Activated CD8-positive, alpha-beta T cell treated with anti-CD3 and anti-CD28 coated beads for 36 hours (primary cell): ENCODE measurements around the gene ACACB. TPM values are rescaled to one million over a fixed set of nuclear protein-coding genes. Genes with fewer than 3 reads are reported as not detected.

ENCODE experiments used
- ATAC-seq: fragments of 200-7000 bp; cut with Tn5 transposase; one replicate; pipeline ENCODE4 v1.10.0; 2021; ENCODE audit warnings: mild to moderate bottlenecking, moderate library complexity
- CTCF ChIA-PET: fragments of 350-600 bp; sonication (Branson Sonifier 250); formaldehyde crosslinking; loops from one replicate; lab custom pipeline; 2021; ENCODE audit warnings: antibody characterized with exemption; lab: Charles Lee
- POLR2A ChIA-PET: fragments of 350-600 bp; sonication (Branson Sonifier 250); formaldehyde crosslinking; loops from one replicate; lab custom pipeline; 2021; ENCODE audit warnings: antibody characterized with exemption; lab: Charles Lee
- DNase-seq: peaks from one replicate; pipeline ENCODE4 v3.0.0-alpha.2; 2020
- H3K27ac Mint-ChIP-seq: one replicate; pipeline ENCODE4 v1.8.0; 2021; ENCODE audit warnings: mild to moderate bottlenecking, mixed read lengths
- H3K27me3 Mint-ChIP-seq: one replicate; pipeline ENCODE4 v1.8.0; 2021; ENCODE audit warnings: mixed read lengths
- H3K36me3 Mint-ChIP-seq: one replicate; pipeline ENCODE4 v1.8.0; 2021; ENCODE audit warnings: low read depth, mixed read lengths
- H3K4me1 Mint-ChIP-seq: one replicate; pipeline ENCODE4 v1.8.0; 2021; ENCODE audit warnings: low read depth, mixed read lengths
- H3K4me3 Mint-ChIP-seq: one replicate; pipeline ENCODE4 v1.8.0; 2021; ENCODE audit warnings: mild to moderate bottlenecking, moderate library complexity, mixed read lengths
- H3K9me3 Mint-ChIP-seq: one replicate; pipeline ENCODE4 v1.8.0; 2021; ENCODE audit warnings: mixed read lengths
- CTCF ChIP-seq: fragments of 200-600 bp; IDR thresholded peaks from one replicate; pipeline ENCODE4 v1.8.0; 2022; ENCODE audit warnings: antibody characterized with exemption, mild to moderate bottlenecking
- intact Hi-C: fragments of 100-400 bp; cut with micrococcal nuclease; formaldehyde crosslinking; loops from one replicate; pipeline ENCODE4 v1.10.0; 2022
- total RNA-seq, 2 experiments: library from RNA; stranded (reverse); gene quantifications; one replicate each; pipeline ENCODE4 v1.2.3, GENCODE V29; 2021

ACACB gene
- total RNA-seq, 2 experiments from 2014 or later: 8.7 to 11.2 TPM

GRCh38 chr12:109186993-109187653, 70.7 kb downstream of the ACACB start:
- Mint-ChIP-seq H3K27me3 (no peaks in the 10 kb centered on the region), H3K36me3 (peaks cover 6% of the 10 kb centered on the region), H3K27ac (no peak overlapping the region), H3K9me3 (no peaks in the 10 kb centered on the region), H3K4me1 (no peaks in the 10 kb centered on the region), H3K4me3 (no peak overlapping the region)
- DNase-seq (no peak), ATAC-seq (no peak)
- TF ChIP-seq CTCF: no peak
- intact Hi-C loops: no loop called here
- ChIA-PET CTCF (interaction anchor here (1.0 kb wide), 1 partner anchor 28 kb away, joined by 3 read pairs; no protein-coding TSS in a partner anchor), POLR2A (no interaction called here)

- Mint-ChIP-seq H3K27ac (no peak overlapping the region), H3K4me1 (no peaks in the 10 kb centered on the region), H3K36me3 (peaks cover 5% of the 10 kb centered on the region), H3K9me3 (no peaks in the 10 kb centered on the region), H3K4me3 (no peak overlapping the region), H3K27me3 (no peaks in the 10 kb centered on the region)
- ATAC-seq (no peak), DNase-seq (no peak)
- intact Hi-C loops: no loop called here
- no peak for TF ChIP-seq CTCF
- CTCF ChIA-PET: interaction anchor here (1.0 kb wide), 1 partner anchor 27 kb away, joined by 3 read pairs; no protein-coding TSS in a partner anchor
- POLR2A ChIA-PET: no interaction called here
Observed at GRCh38 chr12:109188108-109188712, 71.8 kb downstream of the ACACB start.

- H3K27ac Mint-ChIP-seq: no peak overlapping the region
- DNase-seq (no peak), ATAC-seq (no peak)
- POLR2A ChIA-PET: no interaction called here
- H3K4me1 Mint-ChIP-seq: no peaks in the 10 kb centered on the region
- H3K9me3 Mint-ChIP-seq: no peaks in the 10 kb centered on the region
- intact Hi-C loops: no loop called here
- CTCF ChIA-PET: no interaction called here
- TF ChIP-seq CTCF: no peak
- H3K36me3 Mint-ChIP-seq: peaks cover 11% of the 10 kb centered on the region
- no peak overlapping the region for H3K4me3 Mint-ChIP-seq
- H3K27me3 Mint-ChIP-seq: no peaks in the 10 kb centered on the region
Observed at GRCh38 chr12:109189291-109189690, 72.9 kb downstream of the ACACB start.

GRCh38 chr12:109191621-109192250, 75.3 kb downstream of the ACACB start:
- POLR2A ChIA-PET: no interaction called here
- H3K9me3 Mint-ChIP-seq: peaks cover 6% of the 10 kb centered on the region
- no peaks in the 10 kb centered on the region for H3K27me3 Mint-ChIP-seq
- H3K36me3 Mint-ChIP-seq: peaks cover 16% of the 10 kb centered on the region
- DNase-seq (no peak), ATAC-seq (no peak)
- H3K4me1 Mint-ChIP-seq: no peaks in the 10 kb centered on the region
- TF ChIP-seq CTCF: no peak
- intact Hi-C loops: no loop called here
- H3K27ac Mint-ChIP-seq: no peak overlapping the region
- no peak overlapping the region for H3K4me3 Mint-ChIP-seq
- CTCF ChIA-PET: no interaction called here

GRCh38 chr12:109192358-109192757, 76.0 kb downstream of the ACACB start:
- Mint-ChIP-seq H3K4me1 (no peaks in the 10 kb centered on the region), H3K27me3 (no peaks in the 10 kb centered on the region), H3K4me3 (no peak overlapping the region), H3K27ac (no peak overlapping the region), H3K9me3 (peaks cover 6% of the 10 kb centered on the region), H3K36me3 (peaks cover 16% of the 10 kb centered on the region)
- ChIA-PET CTCF (no interaction called here), POLR2A (no interaction called here)
- ATAC-seq (no peak), DNase-seq (no peak)
- intact Hi-C loops: no loop called here
- no peak for TF ChIP-seq CTCF
